NCI-H748 (cell line): ENCODE measurements around the gene CELSR1.

Source experiments
- DNase-seq: peaks from one replicate; lab custom pipeline; 2025; ENCODE audit not compliant: unreplicated experiment; lab: John Stamatoyannopoulos, UW

CELSR1 gene

GRCh38 chr22:46380069-46380468 is 157.4 kb downstream of the CELSR1 start:
- DNase-seq, result no peak

DNA sequence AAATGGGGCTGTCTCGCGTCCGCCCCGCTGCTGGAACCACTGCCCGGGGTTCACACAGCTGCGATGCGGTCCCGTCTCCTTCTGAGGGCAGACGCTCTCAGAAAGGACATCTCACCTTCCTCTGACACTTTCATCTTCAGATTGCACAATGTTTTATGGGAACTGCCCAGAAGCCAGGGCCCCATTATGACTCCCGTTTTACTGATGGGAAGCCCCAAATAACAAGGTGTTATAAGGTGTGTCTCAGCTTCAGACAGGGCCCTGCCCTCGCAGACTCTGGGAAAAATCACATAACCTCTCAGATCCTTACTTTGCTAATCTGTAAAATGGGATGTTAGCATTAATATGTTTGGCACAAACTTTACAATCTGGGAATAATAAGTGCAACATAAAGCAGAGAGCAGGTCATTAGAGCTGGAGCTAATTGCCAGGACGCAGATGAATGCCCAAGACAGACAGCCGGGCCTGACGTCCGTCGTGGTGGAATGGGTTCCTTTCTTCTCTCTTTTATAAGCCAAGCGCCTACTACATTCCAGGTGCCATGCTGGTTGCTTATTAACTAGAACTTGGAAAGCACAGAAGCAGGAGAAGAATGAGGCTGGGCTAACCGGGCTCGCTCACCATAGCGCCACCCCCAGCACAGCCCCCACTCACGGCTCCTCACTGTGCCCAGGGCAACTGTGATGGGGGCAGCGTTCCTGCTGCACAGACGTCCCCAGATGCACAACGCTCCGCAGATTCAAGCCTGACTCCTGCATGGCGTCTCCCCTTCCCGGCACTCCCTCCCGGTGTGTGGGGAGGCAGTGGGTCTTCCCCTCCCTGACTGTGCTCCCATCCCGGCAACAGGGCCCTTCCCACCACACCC is 158.1 kb downstream of the CELSR1 start:
- DNase-seq, result no peak

DNA sequence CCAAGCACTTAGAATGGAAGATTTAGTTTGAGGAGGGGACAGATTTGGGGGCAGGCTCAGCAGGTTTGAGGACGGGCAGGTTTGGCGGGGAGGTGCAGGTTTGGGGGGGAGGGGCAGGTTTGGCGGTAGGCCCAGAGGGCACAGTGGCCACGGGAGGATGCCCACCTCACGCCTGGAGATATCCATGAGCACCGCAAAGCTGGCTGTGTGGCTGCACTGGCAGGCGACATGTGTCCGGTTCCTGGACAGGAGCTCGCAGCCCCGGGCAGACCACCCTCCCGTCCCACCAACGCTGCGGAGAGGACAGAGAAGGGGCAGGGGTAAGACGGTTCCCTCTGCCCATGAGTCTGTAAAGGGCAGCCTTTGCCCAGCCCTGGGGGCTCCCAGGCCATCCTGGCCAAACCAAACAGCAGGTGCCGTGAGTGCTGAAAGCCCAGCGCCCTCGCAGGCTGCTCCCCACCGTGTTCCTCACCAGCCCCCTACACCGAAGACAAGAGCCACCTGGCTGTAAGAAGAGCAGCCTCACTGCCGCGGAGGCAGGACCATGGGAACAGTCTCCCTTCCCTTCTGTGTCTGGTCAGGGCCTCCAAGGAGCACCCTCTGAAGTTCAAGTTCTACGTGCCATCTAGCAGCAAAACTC is 158.9 kb downstream of the CELSR1 start:
- DNase-seq, result no peak

DNA sequence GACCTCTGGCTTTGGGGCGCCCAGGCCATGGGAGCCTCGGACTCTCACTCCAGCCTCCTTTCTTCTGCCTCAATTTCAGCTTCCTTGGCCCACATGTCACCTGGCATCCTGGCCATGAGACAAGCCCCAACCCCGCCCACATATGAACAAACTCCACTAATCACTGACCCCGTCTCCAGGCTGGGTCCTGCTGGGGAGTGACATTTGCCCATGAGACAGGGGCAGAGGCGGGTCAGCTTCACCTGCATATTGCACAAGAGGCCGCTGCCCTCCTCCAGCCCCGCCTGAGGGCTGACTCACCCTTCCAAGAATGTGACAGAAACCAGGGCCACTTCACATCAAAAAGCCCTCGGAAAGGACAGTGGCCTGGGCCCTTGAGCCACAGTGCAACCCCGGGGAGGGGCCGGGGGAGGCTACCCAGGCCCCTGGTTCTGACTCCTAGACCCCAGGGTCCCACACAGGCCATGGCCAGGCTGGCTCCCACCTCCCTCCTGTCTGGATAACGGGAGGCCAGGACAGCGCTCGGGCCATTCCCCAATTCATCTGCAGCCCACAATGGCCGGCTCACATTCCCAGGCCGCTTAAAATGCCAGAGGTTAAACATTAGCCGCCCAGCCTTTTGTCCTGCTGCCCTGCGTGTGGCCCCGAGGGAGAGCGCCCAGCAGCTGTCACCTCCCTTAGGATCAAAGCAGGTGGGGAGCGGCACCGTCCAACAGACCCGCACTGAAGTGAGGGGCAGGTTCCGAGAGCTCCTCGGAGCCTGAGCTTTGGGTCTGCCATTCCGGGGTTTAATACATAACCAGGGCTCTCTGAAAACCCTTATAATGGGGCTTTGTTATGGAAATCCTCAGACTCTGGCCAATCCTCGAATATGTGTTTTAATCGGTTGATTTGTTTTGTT is 159.6 kb downstream of the CELSR1 start:
- no peak for DNase-seq

- DNase-seq, result no peak
These were observed 160.4 kb downstream of the CELSR1 start for GRCh38 chr22:46376908-46377524.

- DNase-seq, result no peak
These were observed 161.3 kb downstream of the CELSR1 start for GRCh38 chr22:46376111-46376510.

GRCh38 chr22:46374663-46375474 is 162.6 kb downstream of the CELSR1 start:
- DNase-seq, result no peak

DNA sequence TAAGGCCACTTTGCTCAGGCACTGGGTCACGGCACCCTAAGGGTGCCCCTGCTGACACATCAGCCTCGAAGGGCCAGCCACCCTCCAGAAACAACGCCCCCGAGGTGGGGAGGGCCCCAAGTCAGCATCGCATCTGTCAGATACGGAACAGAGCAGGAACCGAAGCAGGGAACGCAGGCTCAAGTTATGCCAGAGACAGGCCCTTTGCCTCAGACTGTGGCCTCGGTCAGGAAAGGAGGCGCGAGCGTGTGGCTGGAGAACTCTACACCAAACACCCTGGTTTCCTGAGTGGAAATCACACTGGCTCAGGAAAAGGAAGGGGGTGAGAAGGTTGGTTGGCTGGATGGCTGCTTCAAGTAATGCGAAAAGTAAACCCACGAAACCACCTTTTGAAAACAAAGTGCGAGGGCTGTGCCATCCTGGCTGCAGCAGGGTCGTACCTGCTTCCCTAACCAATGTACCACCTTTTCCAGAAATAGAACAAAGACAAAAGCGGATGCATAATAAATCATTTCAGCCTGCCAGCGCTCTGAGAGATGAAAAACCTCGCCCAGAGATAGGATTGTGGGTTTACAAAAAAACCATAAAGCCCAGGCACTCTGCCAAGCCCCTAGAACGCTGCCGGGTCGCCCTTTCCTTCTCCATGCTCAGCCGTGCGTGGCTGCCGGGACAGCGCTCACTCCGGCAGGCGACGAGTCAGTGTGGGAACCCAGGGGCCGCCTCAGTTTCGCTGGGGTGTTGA is 163.3 kb downstream of the CELSR1 start:
- no peak for DNase-seq

GRCh38 chr22:46373159-46373558 is 164.3 kb downstream of the CELSR1 start:
- DNase-seq, result peak; percentile 40

DNA sequence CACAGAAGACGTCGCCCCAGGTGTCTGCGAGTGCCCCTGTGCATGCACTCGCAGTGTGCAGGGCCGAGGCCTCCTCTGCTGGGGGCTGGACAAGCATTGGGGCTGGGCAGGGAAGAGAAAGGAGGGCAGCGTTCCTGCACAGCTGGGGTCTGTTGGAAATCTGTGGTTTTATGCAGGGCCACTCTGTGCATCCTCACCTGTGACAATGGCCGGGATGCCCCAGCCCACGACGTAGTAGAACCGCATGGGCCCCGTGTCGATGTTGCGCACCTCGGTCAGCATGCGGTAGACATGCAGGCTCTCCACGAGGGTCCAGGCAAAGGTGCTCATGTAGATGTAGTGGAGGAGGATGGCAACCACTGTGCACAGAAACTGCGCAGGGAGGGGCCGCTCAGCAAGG is 164.7 kb downstream of the CELSR1 start:
- DNase-seq, result no peak

GRCh38 chr22:46371623-46372226 is 165.7 kb downstream of the CELSR1 start:
- DNase-seq, result no peak

DNA sequence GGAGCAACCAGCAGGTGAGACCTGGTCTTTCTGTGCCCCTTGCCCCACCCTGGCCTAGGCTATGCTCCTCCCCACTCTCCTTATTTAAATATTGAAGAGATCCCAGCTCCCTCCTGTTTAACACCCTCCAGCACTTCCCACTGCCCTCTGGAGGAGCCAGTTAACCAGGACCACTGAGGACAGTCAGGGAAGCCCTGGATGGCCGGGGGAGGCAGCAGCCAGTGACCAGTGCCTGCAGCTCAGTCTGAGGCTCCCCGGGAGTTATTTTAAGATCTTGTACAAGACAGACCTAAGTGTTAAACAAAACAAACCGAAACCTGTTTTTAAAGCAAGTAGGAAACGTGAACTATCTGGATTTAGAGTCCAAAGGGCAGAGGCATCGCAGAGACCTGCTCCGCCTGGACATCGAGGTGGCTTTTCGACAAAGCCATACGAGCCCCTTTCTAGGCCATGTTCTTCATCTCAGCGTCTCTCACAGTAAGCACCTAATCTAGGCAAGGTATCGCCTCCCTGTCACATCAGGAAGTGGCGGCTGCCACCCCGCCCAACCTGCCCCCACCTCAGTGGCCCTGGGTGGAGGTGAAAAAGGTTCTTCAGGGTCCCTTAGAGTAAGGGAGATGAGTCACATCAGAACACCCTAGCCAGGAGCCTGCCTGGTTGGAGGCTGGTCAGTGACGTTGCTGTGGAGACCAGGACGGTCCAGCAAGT is 166.7 kb downstream of the CELSR1 start:
- DNase-seq, result no peak

DNA sequence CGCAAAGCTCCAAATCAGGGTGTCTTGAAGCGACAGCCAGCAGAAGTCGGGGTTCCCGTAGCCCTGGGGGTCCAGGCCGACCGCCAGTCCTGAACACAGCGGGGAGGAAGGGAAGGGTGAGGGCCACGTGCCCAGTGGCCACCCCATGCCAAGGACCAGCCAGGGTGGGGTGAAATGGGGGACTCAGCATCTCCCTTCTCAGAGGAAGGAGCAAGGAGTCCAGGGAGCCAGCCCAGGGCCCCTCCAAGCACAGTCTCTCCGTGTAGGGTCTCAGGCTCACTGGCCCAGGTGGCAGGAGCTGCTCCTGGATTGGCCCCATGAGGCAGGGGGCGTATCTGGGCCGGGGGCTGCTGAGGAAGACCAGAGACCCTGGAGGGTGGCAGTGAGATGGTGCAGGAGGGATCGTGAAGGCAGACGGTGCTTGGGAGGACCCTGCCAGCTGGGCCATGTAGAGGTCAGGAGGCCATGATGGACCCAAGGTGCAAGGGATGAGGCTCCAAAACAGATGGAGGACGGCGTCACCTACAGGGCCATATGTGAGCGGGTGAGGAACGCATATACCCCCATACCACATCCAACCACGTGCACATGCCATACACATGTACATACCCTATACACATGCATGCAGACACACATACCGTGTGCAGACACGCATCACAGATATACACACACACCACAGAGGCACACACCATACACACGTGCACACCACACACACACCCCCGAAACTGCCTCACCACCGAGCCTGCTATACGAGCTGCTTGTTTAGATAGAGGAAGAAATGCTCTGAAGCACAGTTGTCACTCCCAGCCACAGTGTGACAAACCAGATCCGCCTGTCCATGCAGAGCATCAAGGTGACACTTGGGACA is 167.5 kb downstream of the CELSR1 start:
- no peak for DNase-seq

DNA sequence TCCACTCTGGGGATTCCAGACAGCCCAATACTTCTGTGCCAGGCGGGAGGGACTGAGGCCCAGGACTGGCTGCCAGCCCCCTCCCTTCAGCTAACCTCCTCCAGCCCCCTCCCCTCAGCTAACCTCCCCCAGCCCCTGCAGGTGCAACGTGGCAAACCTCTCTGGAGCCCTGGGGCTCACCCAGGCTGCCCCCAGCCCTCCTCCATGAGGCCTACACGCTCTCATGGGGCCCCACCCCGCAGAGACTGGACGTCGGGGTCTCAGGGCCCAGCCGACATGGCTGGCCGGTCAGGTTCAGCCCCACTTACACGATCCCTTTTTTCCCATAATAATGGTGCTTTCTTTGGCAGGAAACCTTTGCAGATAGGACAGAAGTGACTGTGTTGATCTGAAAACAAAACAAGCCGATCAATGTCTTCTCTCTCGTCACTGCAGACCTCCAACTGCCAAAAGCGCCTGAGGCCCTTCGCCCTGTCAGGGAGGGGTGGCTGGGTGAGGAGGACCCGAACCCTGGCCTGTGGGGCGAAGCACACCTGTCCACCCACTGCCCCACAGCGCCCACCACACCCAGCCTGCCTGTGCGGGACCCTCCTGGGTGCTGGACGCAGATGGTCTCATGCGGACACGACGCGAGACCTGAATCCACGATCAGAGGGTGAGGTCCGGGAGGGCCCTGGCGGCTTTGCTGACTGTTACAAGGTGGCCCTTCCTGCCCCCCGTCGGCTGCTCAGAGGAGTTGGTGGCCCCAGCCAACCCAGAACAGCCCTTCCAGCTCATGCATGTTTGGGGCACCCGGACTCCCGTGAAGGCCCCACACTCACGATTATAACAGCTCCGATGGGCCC is 168.3 kb downstream of the CELSR1 start:
- no peak for DNase-seq

DNA sequence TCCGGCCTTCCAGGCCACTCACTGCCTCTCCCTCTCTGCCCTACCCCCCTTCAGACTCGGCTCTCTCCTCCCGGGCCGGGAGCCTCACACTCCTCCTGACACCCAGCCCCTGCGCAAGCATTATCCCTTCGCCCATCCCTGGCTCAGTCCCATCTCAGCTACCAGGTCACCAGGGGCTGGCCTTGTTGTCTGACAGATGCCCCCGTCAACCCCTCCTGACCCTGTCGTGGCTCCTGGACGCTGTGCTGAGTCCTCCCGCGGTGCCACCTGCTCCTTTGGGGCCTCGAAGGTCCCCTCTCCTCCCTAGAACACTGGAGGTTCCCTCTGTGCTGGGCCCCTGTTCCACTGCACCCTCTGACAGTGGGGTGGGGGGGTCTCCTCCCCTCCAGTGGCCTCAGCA is 169.0 kb downstream of the CELSR1 start:
- DNase-seq, result no peak

- peak; percentile 67 for DNase-seq
These were observed 169.7 kb downstream of the CELSR1 start for GRCh38 chr22:46367707-46368191.
